GM13976 (cell line): ENCODE results near the gene SERPINI1.

Experiments used
- DNase-seq: peaks from one replicate; pipeline ENCODE4 v3.0.0; 2012; ENCODE audit warnings: low spot score
- CTCF ChIP-seq: IDR thresholded peaks from 2 replicates; pipeline ENCODE4 v1.5.1; 2012; ENCODE audit warnings: borderline replicate concordance, mild to moderate bottlenecking; ENCODE audit not compliant: insufficient read depth; ENCODE audit errors: extremely low read depth, missing control alignments, control extremely low read depth
- in situ Hi-C: fragments of 300-500 bp; cut with MboI; formaldehyde crosslinking; loops from one replicate; pipeline ENCODE4 v1.12.0; 2022; ENCODE audit warnings: low sequenced_read_pairs, mixed read lengths, inconsistent platforms; ENCODE audit not compliant: unreplicated experiment

Gene SERPINI1

GRCh38 chr3:167866331-167866730, 130.8 kb downstream of the SERPINI1 start:
- no peak for TF ChIP-seq CTCF
- no peak for DNase-seq
- in situ Hi-C loops, result no loop called here

GRCh38 chr3:167867981-167868380, 132.5 kb downstream of the SERPINI1 start:
- no peak for TF ChIP-seq CTCF
- DNase-seq, result no peak
- in situ Hi-C loops, result no loop called here

GRCh38 chr3:167870181-167870580, 134.7 kb downstream of the SERPINI1 start:
- no peak for TF ChIP-seq CTCF
- DNase-seq, result no peak
- in situ Hi-C loops, result no loop called here

- in situ Hi-C loops, result no loop called here
- DNase-seq, result no peak
- no peak for TF ChIP-seq CTCF
These were observed 135.2 kb downstream of the SERPINI1 start for GRCh38 chr3:167870759-167871158.

- no peak for TF ChIP-seq CTCF
- in situ Hi-C loops, result no loop called here
- no peak for DNase-seq
These were observed 136.5 kb downstream of the SERPINI1 start for GRCh38 chr3:167872032-167872431.

- TF ChIP-seq CTCF, result no peak
- DNase-seq, result no peak
- in situ Hi-C loops, result no loop called here
These were observed 137.4 kb downstream of the SERPINI1 start for GRCh38 chr3:167872941-167873340.
